GM12892 (cell line): Measurements from ENCODE around the gene ECE1.

Source experiments
- DNase-seq: peaks from one replicate; pipeline ENCODE4 v3.0.0; 2011; ENCODE audit not compliant: insufficient read length
- FAIRE-seq: peaks from 2 replicates; lab custom pipeline; 2011; peaks lifted over from hg19 to GRCh38; lab: Jason Lieb, UNC
- POLR2A ChIP-seq: IDR thresholded peaks from 2 replicates; pipeline ENCODE4 v1.6.1; 2011; ENCODE audit warnings: low read depth, low read length, control low read depth
- POLR2AphosphoS5 ChIP-seq: IDR thresholded peaks from 2 replicates; pipeline ENCODE4 v1.6.1; 2011; ENCODE audit warnings: low read depth, low read length, control low read depth
- TAF1 ChIP-seq: IDR thresholded peaks from 2 replicates; pipeline ENCODE4 v1.6.1; 2011; ENCODE audit warnings: low read depth, mild to moderate bottlenecking, control low read depth, low read length, borderline replicate concordance

ECE1 gene

GRCh38 chr1:21313203-21313885 is 23.1 kb upstream of the ECE1 start:
- TF ChIP-seq POLR2AphosphoS5 (no peak), POLR2A (no peak), TAF1 (no peak)
- FAIRE-seq: no peak
- DNase-seq: no peak

- DNase-seq: no peak
- TF ChIP-seq TAF1 (no peak), POLR2AphosphoS5 (no peak), POLR2A (no peak)
- FAIRE-seq: no peak
These were observed 22.2 kb upstream of the ECE1 start for GRCh38 chr1:21312407-21312992.

- TF ChIP-seq POLR2AphosphoS5 (no peak), POLR2A (no peak)
- DNase-seq: no peak
- no peak for FAIRE-seq
These were observed 20.8 kb upstream of the ECE1 start for GRCh38 chr1:21311016-21311415.

- FAIRE-seq: peak; percentile 33
- no peak for TF ChIP-seq POLR2A
- TF ChIP-seq TAF1: no peak
- TF ChIP-seq POLR2AphosphoS5: no peak
These were observed 18.8 kb upstream of the ECE1 start for GRCh38 chr1:21308847-21309652.

GRCh38 chr1:21308330-21308729 is 18.1 kb upstream of the ECE1 start:
- no peak for FAIRE-seq
- DNase-seq: no peak
- no peak for TF ChIP-seq TAF1
- no peak for TF ChIP-seq POLR2A
- no peak for TF ChIP-seq POLR2AphosphoS5

More at GRCh38 chr1:21308847-21309652, 18.8 kb upstream of the ECE1 start:
- DNase-seq: no peak

- FAIRE-seq: no peak
- no peak for DNase-seq
- no peak for TF ChIP-seq POLR2AphosphoS5
- TF ChIP-seq POLR2A: no peak
- no peak for TF ChIP-seq TAF1
These were observed 17.5 kb upstream of the ECE1 start for GRCh38 chr1:21307663-21308305.

- DNase-seq (no peak), FAIRE-seq (no peak)
- TF ChIP-seq TAF1: no peak
- TF ChIP-seq POLR2AphosphoS5: no peak
- no peak for TF ChIP-seq POLR2A
These were observed 16.9 kb upstream of the ECE1 start for GRCh38 chr1:21307210-21307609.

- FAIRE-seq: no peak
- no peak for DNase-seq
- TF ChIP-seq POLR2AphosphoS5 (no peak), POLR2A (no peak), TAF1 (no peak)
These were observed 15.6 kb upstream of the ECE1 start for GRCh38 chr1:21305900-21306189.

- TF ChIP-seq TAF1 (no peak), POLR2AphosphoS5 (no peak), POLR2A (no peak)
- FAIRE-seq (peak; percentile 67), DNase-seq (no peak)
These were observed 15.1 kb upstream of the ECE1 start for GRCh38 chr1:21305155-21305899.

- DNase-seq (no peak), FAIRE-seq (no peak)
- TF ChIP-seq POLR2A (no peak), TAF1 (no peak), POLR2AphosphoS5 (no peak)
These were observed 14.2 kb upstream of the ECE1 start for GRCh38 chr1:21304488-21304887.
